ENCODE results near the gene GEMIN2.
"Not testable (repeated sequence)": the region's sequence is repeated elsewhere in the genome, so short reads cannot be mapped to it uniquely, and the experiment has no call there.

The GEMIN2 gene

GRCh38 chr14:39114073-39114838, at the start of gene GEMIN2:
TSS of gene GEMIN2 (plus strand) at chr14:39114323. CDS start at chr14:39114339, 16 bp downstream.
- peak; percentile 94 for DNase-seq (ENCODE audit: low spot score)

GRCh38 chr14:39069169-39069805, 44.8 kb upstream of the GEMIN2 start:
- not testable (repeated sequence) for DNase-seq (ENCODE audit: low spot score)

- no peak for DNase-seq (ENCODE audit: low spot score)
Measured at GRCh38 chr14:39069923-39070322, 44.2 kb upstream of the GEMIN2 start.

- no peak for DNase-seq (ENCODE audit: low spot score)
Measured at GRCh38 chr14:39071096-39071495, 43.0 kb upstream of the GEMIN2 start.

DNA sequence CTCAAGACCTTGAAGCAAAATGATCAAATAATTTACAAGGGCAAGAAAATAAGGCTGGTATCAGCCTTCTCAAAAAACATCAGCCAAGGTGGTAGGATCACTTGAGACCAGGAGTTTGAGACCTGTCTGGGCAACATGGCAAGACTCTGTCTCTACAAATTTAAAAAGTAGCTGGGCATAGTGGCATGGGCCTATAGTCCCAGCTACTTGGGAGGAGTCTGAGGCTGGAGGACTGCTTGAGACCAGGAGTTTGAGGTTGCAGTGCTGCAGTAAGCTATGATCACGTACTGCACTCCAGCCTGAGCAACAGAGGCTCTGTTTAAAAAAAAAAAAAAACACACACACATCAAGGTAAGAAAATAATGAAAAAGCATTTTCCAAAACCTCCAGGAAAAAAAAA, 33.2 kb upstream of the GEMIN2 start:
- no peak for DNase-seq (ENCODE audit: low spot score)

GRCh38 chr14:39083127-39083526, 31.0 kb upstream of the GEMIN2 start:
- DNase-seq (ENCODE audit: low spot score) = no peak

DNA sequence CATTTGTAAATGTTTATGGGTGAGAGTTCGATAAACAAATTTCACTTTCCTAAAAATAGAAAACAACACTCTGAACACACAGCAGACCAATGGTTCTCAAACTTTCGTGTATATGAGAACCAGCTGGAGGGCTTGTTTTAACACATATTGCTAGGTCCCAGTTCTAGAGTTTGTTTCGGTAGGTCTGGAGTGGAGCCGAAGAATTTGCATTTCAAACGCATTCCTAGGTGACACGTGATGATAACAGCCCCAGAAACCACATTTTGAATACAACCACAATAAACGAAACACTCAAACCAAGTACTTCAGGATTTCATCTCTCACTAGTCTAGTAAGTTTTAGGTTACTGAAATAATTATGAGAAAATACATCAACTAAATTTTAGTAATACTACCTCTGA, 28.2 kb upstream of the GEMIN2 start:
- DNase-seq (ENCODE audit: low spot score) = no peak

- DNase-seq (ENCODE audit: low spot score) = no peak
Measured at GRCh38 chr14:39087493-39087892, 26.6 kb upstream of the GEMIN2 start.

DNA sequence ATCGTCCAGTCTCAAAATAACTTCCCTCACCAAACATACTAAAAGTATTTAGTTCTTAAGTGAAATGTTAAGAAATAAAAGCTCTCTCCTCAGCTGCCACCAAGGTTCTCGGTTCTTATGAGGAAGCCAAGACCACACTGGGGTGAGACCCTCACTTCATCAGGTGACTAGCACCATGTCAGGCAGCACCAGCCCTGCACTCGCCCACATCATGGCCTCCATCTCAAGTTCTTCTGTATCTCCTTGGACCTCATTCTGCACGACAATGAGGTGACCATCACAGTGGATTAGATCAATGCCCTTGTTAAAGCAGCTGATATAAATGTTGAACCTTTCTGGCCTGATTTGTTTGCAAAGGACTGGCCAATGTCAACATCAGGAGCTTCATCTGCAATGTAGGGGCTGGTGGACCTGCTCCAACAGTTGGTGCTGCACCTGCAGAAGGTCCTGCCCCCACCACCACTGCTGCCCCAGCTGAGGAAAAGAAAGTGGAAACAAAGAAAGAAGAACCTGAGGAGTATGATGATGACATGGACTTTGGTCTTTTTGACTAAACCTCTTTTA, 23.5 kb upstream of the GEMIN2 start:
- DNase-seq (ENCODE audit: low spot score) = no peak

- DNase-seq (ENCODE audit: low spot score) = no peak
Measured at GRCh38 chr14:39091716-39092115, 22.4 kb upstream of the GEMIN2 start.

DNA sequence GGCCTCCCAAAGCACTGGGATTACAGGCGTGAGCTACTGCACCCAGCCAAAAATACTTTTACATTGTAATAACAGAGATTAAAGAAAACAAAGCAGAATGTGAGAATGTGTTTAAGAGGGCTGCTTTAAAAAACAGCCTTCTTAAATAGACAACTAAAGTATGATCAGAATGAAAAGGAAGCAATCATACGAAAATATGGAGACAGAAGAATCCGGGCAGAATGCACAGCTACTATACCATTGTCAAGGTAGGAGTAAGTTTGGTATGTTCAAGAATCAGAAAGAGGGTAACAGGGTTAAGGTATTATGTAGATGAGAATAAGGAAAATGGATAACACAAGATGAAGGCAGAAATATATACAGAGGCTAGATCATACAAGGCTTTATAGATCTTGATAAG, 19.6 kb upstream of the GEMIN2 start:
- no peak for DNase-seq (ENCODE audit: low spot score)

DNA sequence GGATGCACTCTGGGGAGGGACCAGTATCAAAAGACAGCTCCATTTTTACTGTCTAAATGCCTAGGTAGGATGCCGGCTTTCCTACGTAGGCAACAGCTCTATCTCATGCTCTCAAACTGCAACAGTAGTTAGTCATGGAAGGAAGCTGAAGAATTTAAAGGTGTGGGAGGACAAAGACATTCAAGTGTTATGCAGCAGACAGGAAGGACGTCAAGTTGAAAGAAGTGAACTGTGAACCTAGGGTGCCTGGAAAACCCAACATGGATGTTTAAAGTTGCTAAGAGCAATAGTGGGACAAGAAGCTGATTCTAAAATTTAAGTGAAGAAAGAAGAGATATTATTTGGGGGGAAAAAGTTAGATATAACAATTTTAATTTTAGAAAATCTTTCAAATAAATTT, 17.0 kb upstream of the GEMIN2 start:
- peak; percentile 6 for DNase-seq (ENCODE audit: low spot score)

DNA sequence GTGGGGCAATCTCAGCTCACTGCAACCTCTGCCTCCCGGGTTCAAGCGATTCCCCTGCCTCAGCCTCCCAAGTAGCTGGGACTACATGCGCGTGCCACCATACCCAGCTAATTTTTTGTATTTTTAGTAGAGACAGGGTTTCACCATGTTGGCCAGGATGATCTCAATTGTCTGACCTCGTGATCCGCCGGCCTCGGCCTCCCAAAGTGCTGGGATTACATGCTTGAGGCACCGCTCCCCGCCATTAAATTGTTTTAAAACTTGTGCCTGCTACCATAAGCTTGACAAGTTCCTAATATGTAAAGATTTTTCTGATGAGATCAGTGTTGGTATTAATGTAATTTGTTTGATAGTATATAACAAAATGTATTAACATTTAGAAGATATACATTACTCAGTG, 14.9 kb upstream of the GEMIN2 start:
- DNase-seq (ENCODE audit: low spot score) = not testable (repeated sequence)

- DNase-seq (ENCODE audit: low spot score) = no peak
Measured at GRCh38 chr14:39099748-39100147, 14.4 kb upstream of the GEMIN2 start.

DNA sequence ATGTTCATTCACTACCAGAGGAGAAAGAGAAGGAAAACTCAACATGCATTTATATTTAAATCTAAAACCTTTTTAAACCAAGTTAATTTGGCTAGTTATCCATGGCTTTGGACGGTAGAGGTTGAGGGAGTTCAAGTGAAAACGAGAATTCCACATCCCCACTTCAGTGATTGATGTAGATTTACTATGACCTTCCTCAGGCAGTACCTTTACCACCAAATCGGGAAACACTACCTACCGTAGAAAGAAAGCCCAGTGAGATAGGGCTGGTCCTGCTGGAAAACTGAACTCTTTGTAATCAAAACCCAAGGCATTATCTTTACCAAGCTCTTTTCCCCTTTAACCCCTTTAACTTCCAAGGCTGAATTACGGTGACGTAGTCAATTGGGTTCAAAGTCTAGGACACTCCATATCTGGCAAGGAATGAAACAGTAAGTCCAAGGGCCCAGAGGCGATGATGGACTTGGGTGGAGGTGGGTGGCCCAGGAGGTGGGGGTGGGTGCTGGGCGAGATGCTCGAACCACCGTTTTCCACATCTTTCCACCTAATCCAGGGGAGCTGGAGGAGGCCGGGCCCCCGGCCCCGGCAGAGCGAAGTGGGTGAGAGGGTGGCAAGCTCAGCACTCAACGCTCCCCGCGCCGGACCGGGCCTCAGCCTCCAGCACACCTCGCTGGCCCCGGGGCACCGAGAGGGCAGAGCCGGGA, 11.7 kb upstream of the GEMIN2 start:
- peak; percentile 3 for DNase-seq (ENCODE audit: low spot score)

- DNase-seq (ENCODE audit: low spot score) = peak; percentile 82
Measured at GRCh38 chr14:39102969-39103957, 10.9 kb upstream of the GEMIN2 start, which contains the start of gene SEC23A. TSS of gene SEC23A (minus strand) at chr14:39103235. CDS start at chr14:39096118, 7,117 bp downstream.

DNA sequence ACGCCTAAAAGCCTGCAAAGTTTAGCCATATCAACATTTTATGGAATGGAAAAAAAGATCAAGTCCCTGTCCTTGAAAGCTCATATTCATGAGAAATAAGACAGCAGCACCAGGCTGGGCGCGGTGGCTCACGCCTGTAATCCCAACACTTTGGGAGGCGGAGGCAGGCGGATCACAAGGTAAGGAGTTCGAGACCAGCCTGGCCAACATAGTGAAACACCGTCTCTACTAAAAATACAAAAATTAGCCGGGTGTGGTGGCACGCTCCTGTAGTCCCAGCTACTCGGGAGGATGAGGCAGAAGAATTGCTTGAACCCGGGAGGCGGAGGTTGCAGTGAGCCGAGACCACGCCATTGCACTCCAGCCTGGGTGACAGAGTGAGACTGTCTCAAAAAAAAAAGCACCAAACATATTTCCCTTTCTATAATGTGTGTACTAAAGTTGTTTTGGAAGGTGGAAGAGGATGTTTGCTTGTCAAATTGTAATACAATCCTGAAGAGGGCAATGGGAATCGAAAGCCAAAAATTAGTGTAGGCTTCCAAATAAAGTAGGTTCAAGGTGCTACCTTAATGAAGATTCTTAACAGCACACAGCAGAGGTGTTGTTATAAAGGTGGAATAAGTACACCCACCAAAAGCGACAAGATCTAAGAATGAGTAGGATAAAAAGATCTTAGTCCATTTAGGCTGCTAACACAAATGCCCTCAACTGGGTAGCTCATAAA, 9.9 kb upstream of the GEMIN2 start:
- not testable (repeated sequence) for DNase-seq (ENCODE audit: low spot score)

DNA sequence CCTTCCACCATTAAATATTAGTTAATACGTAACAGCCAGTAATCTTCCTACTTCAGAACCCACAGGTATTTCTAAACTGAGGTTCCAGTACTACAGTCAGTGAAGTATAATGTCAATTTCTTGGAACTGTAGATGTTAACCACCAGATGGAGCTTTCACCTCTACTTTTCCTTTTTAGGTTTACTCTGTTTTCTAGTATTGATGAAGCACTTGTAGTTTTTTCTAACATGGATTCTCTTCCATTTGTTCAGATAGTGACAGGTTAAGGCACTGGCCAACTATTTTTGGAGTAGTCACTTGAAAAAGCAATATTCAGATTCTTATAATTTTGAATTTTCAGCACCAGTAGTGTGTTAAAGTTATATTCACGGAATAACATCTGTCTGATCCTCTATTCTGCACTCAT, 6.5 kb upstream of the GEMIN2 start:
- peak; percentile 21 for DNase-seq (ENCODE audit: low spot score)

DNA sequence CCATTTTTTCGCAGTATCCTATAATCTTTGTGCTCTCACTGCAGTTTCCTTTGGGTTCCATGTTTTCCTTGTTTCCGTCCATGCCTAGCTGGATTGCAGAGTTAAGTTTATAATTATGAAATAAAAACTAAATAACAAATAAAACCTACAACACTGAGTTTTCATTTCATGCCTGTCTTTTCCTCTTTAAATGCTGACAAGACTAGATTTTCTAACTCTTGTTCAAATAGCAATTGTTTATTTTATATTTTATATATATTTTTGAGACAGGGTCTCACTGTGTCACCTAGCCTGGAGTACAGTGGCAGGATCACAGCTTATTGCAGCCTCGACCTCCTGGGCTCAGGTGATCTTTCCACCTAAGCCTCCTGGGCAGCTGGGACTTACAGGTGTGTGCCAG, 5.3 kb upstream of the GEMIN2 start:
- no peak for DNase-seq (ENCODE audit: low spot score)

GRCh38 chr14:39109893-39110715, 4.0 kb upstream of the GEMIN2 start:
- no peak for DNase-seq (ENCODE audit: low spot score)

All from CD4-positive, alpha-beta T cell treated with Interleukin-6 at 100 ng/mL for 8 hours (primary cell).